SK-N-MC (cell line): ENCODE data around the gene KDR.

ENCODE experiments used
- EZH2 ChIP-seq: fragments of 200-600 bp; sonication (generic); IDR thresholded peaks from one replicate; pipeline ENCODE4 v1.6.1; 2017; ENCODE audit warnings: antibody characterized with exemption
- POLR2AphosphoS5 ChIP-seq: IDR thresholded peaks from 2 replicates; pipeline ENCODE4 v1.6.1; 2012; ENCODE audit warnings: mild to moderate bottlenecking, low read depth, low read length, borderline replicate concordance

- TF ChIP-seq EZH2 = no peak
- TF ChIP-seq POLR2AphosphoS5 = no peak
Measured at GRCh38 chr4:55029821-55030503, 95.4 kb downstream of the KDR start.
